SK-N-MC (cell line): Measurements from ENCODE around the gene ESRRB.

Experiments
- EZH2 ChIP-seq: fragments of 200-600 bp; sonication (generic); IDR thresholded peaks from one replicate; pipeline ENCODE4 v1.6.1; 2017; ENCODE audit warnings: antibody characterized with exemption
- FOXP2 ChIP-seq: optimal IDR thresholded peaks from 2 replicates; pipeline ENCODE3; 2011; ENCODE audit warnings: mild to moderate bottlenecking, moderate library complexity; ENCODE audit not compliant: insufficient read depth; ENCODE audit errors: extremely low read length, control extremely low read depth
- POLR2AphosphoS5 ChIP-seq: IDR thresholded peaks from 2 replicates; pipeline ENCODE4 v1.6.1; 2012; ENCODE audit warnings: mild to moderate bottlenecking, low read depth, low read length, borderline replicate concordance

GRCh38 chr14:76434220-76434619 lies 58.3 kb downstream of the ESRRB start:
- no peak for TF ChIP-seq POLR2AphosphoS5
- TF ChIP-seq EZH2, result no peak
- no peak for TF ChIP-seq FOXP2
